H1 (cell line): ENCODE data around the gene TNNC1. TPM values are rescaled to one million over a fixed set of nuclear protein-coding genes. Genes with fewer than 3 reads are reported as not detected.

Source experiments
- CTCF ChIA-PET: fragments of 300-600 bp; sonication (Branson Sonifier 250); formaldehyde crosslinking; loops from one replicate; lab custom pipeline; 2021; ENCODE audit not compliant: partially characterized antibody; lab: Charles Lee
- POLR2A ChIA-PET: fragments of 300-600 bp; sonication (Branson Sonifier 250); formaldehyde crosslinking; loops from one replicate; lab custom pipeline; 2021; ENCODE audit warnings: inconsistent platforms; ENCODE audit not compliant: partially characterized antibody; lab: Charles Lee
- DNase-seq, 2 experiments: peaks; one replicate each; pipeline versions ENCODE4 v3.0.0 to v3.0.0-alpha.2; 2010 to 2022; ENCODE audit warnings: low spot score in 2 of 2, low read depth in 1 of 2, mixed read lengths in 1 of 2
- FAIRE-seq: peaks from 2 replicates; lab custom pipeline; 2011; peaks lifted over from hg19 to GRCh38; lab: Jason Lieb, UNC
- H2AFZ ChIP-seq: 2 replicates; pipeline ENCODE4 v1.8.1; 2012; ENCODE audit warnings: low read length, inconsistent platforms
- H2AK5ac ChIP-seq: 2 replicates; pipeline ENCODE4 v1.6.1; 2013; ENCODE audit warnings: low read depth, low read length
- H2BK120ac ChIP-seq: replicated peaks from 2 replicates; pipeline ENCODE3; 2013; ENCODE audit warnings: low read depth, low read length, inconsistent platforms
- H2BK12ac ChIP-seq: 2 replicates; pipeline ENCODE4 v1.6.1; 2013; ENCODE audit warnings: low read depth, low read length
- H2BK15ac ChIP-seq: 2 replicates; pipeline ENCODE4 v1.6.1; 2013; ENCODE audit warnings: low read length
- H2BK20ac ChIP-seq: 2 replicates; pipeline ENCODE4 v1.6.1; 2013; ENCODE audit warnings: low read length
- H2BK5ac ChIP-seq: 2 replicates; pipeline ENCODE4 v1.6.1; 2013; ENCODE audit warnings: low read depth, low read length
- H3K14ac ChIP-seq: 2 replicates; pipeline ENCODE4 v1.6.1; 2013; ENCODE audit warnings: inconsistent platforms; ENCODE audit not compliant: insufficient read length
- H3K18ac ChIP-seq: 2 replicates; pipeline ENCODE4 v1.6.1; 2013; ENCODE audit warnings: low read length; ENCODE audit errors: extremely low read depth
- H3K23ac ChIP-seq: 2 replicates; pipeline ENCODE4 v1.6.1; 2013; ENCODE audit warnings: inconsistent platforms; ENCODE audit not compliant: insufficient read length
- H3K23me2 ChIP-seq: 2 replicates; pipeline ENCODE4 v1.6.1; 2013; ENCODE audit warnings: low read depth, low read length
- H3K27ac ChIP-seq: 2 replicates; pipeline ENCODE4 v1.6.1; 2011; ENCODE audit warnings: low read depth, low read length, inconsistent platforms
- H3K27me3 ChIP-seq, 4 experiments: replicated peaks in 1 of 4; 1 replicate in 1 of 4; 2 replicates in 3 of 4; pipeline versions ENCODE4 v1.6.1 to v1.8.1; 2011 to 2013; ENCODE audit warnings: low read length in 3 of 4, mild to moderate bottlenecking in 3 of 4, inconsistent platforms in 2 of 4, mixed read lengths in 2 of 4, moderate library complexity in 1 of 4; ENCODE audit not compliant: control insufficient read depth in 3 of 4, insufficient read depth in 3 of 4; ENCODE audit errors: extremely low read depth in 1 of 4
- H3K36me3 ChIP-seq, 4 experiments: 2 replicates each; pipeline versions ENCODE4 v1.6.1 to v1.8.1; 2011 to 2013; ENCODE audit warnings: mild to moderate bottlenecking in 4 of 4, low read length in 3 of 4, moderate library complexity in 2 of 4, control low read depth in 1 of 4, inconsistent platforms in 1 of 4; ENCODE audit not compliant: insufficient read depth in 4 of 4, control insufficient read depth in 2 of 4
- H3K4ac ChIP-seq: replicated peaks from 2 replicates; pipeline ENCODE3; 2013; ENCODE audit warnings: low read length, low read depth, mixed read lengths, inconsistent platforms; ENCODE audit not compliant: insufficient read length
- H3K4me1 ChIP-seq, 4 experiments: replicated peaks in 1 of 4; 1 replicate in 1 of 4; 2 replicates in 3 of 4; pipeline versions ENCODE4 v1.6.1 to v1.8.1; 2011 to 2013; ENCODE audit warnings: low read length in 3 of 4, inconsistent platforms in 2 of 4, mixed read lengths in 1 of 4; ENCODE audit not compliant: insufficient read depth in 4 of 4, control insufficient read depth in 3 of 4
- H3K4me2 ChIP-seq, 2 experiments: 2 replicates each; pipeline versions ENCODE4 v1.6.1 to v1.8.1; 2011 to 2013; ENCODE audit warnings: low read depth in 2 of 2, low read length in 2 of 2, control low read depth in 1 of 2, inconsistent platforms in 1 of 2, mild to moderate bottlenecking in 1 of 2; ENCODE audit not compliant: insufficient read depth in 1 of 2
- H3K4me3 ChIP-seq, 4 experiments: fragments of 200-600, 300-600 bp in 1 of 4; sonication (generic), shearing (Covaris generic), sonication (Bioruptor Twin) in 1 of 4; 2 replicates each; pipeline versions ENCODE4 v1.5.1 to v1.8.1; 2011 to 2016; ENCODE audit warnings: low read length in 4 of 4, low read depth in 3 of 4, control low read depth in 2 of 4, inconsistent platforms in 2 of 4, mild to moderate bottlenecking in 2 of 4, mixed read lengths in 1 of 4, moderate library complexity in 1 of 4; ENCODE audit not compliant: insufficient read depth in 2 of 4; ENCODE audit errors: extremely low read depth in 1 of 4
- H3K56ac ChIP-seq: replicated peaks from 2 replicates; pipeline ENCODE3; 2013; ENCODE audit warnings: low read depth, mild to moderate bottlenecking, mixed read lengths, low read length, inconsistent platforms; ENCODE audit not compliant: insufficient read length
- H3K79me1 ChIP-seq: 2 replicates; pipeline ENCODE4 v1.6.1; 2013; ENCODE audit warnings: low read depth, low read length, control low read depth
- H3K79me2 ChIP-seq, 2 experiments: 2 replicates each; pipeline versions ENCODE4 v1.6.1 to v1.8.1; 2012 to 2013; ENCODE audit warnings: low read length in 2 of 2, mild to moderate bottlenecking in 2 of 2, inconsistent platforms in 1 of 2; ENCODE audit not compliant: insufficient read depth in 2 of 2, control insufficient read depth in 1 of 2
- H3K9ac ChIP-seq, 4 experiments: replicated peaks in 1 of 4; 1 replicate in 1 of 4; 2 replicates in 3 of 4; pipeline versions ENCODE4 v1.6.1 to v1.8.1; 2011 to 2013; ENCODE audit warnings: low read depth in 3 of 4, low read length in 3 of 4, control low read depth in 2 of 4, mild to moderate bottlenecking in 2 of 4, moderate library complexity in 2 of 4, inconsistent platforms in 1 of 4; ENCODE audit errors: extremely low read depth in 1 of 4
- H3K9me3 ChIP-seq, 2 experiments: 2 replicates each; pipeline versions ENCODE4 v1.6.1 to v1.8.1; 2012 to 2013; ENCODE audit warnings: mild to moderate bottlenecking in 2 of 2, moderate library complexity in 2 of 2, control low read depth in 1 of 2, inconsistent platforms in 1 of 2, low read depth in 1 of 2, low read length in 1 of 2, mixed read lengths in 1 of 2; ENCODE audit not compliant: insufficient read depth in 2 of 2
- H4K20me1 ChIP-seq, 2 experiments: replicated peaks in 1 of 2; 2 replicates each; pipeline versions ENCODE3 to v1.8.1; 2011 to 2013; ENCODE audit warnings: inconsistent platforms in 2 of 2, low read length in 2 of 2, mild to moderate bottlenecking in 1 of 2; ENCODE audit not compliant: insufficient read depth in 2 of 2, control insufficient read depth in 1 of 2
- H4K5ac ChIP-seq: 2 replicates; pipeline ENCODE4 v1.6.1; 2013; ENCODE audit warnings: low read length, low read depth, mixed read lengths, inconsistent platforms; ENCODE audit not compliant: insufficient read length
- H4K8ac ChIP-seq: 2 replicates; pipeline ENCODE4 v1.8.0; 2013; ENCODE audit warnings: mild to moderate bottlenecking, moderate library complexity, low read length, inconsistent platforms; ENCODE audit not compliant: insufficient read depth; ENCODE audit errors: extremely low read depth
- H4K91ac ChIP-seq: replicated peaks from 2 replicates; pipeline ENCODE3; 2013; ENCODE audit warnings: low read length, mixed read lengths, inconsistent platforms; ENCODE audit not compliant: insufficient read length
- CBX5 ChIP-seq: fragments of 300-800, 300-1000 bp; sonication (generic); IDR thresholded peaks from 2 replicates; pipeline ENCODE4 v1.7.1; 2016; ENCODE audit warnings: antibody characterized with exemption, low read length, low read depth
- EP300 ChIP-seq, 2 experiments: IDR thresholded peaks; 1 replicate in 1 of 2; 2 replicates in 1 of 2; pipeline ENCODE4 v1.6.1; 2011 to 2012; ENCODE audit warnings: low read depth in 2 of 2, low read length in 2 of 2, mild to moderate bottlenecking in 2 of 2, borderline replicate concordance in 1 of 2, inconsistent platforms in 1 of 2, moderate library complexity in 1 of 2
- HDAC6 ChIP-seq: IDR thresholded peaks from one replicate; pipeline ENCODE4 v1.7.1; 2012; ENCODE audit warnings: low read depth, mild to moderate bottlenecking, inconsistent platforms, low read length, moderate library complexity
- KDM4A ChIP-seq: IDR thresholded peaks from one replicate; pipeline ENCODE4 v1.7.1; 2012; ENCODE audit warnings: low read depth, mild to moderate bottlenecking, moderate library complexity, low read length, inconsistent platforms; ENCODE audit not compliant: severe bottlenecking
- RAD21 ChIP-seq, 2 experiments: IDR thresholded peaks in 1 of 2; conservative IDR thresholded peaks in 1 of 2; 2 replicates each; pipeline ENCODE4 v1.6.1; 2011; ENCODE audit warnings: low read depth in 2 of 2, low read length in 2 of 2, improper control_type of control experiment in 1 of 2, inconsistent platforms in 1 of 2, mild to moderate bottlenecking in 1 of 2, moderate library complexity in 1 of 2
- RNF2 ChIP-seq: fragments of 200-900, 300-1000 bp; sonication (generic); IDR thresholded peaks from 2 replicates; pipeline ENCODE4 v1.7.1; 2016; ENCODE audit warnings: borderline replicate concordance, low read depth, mild to moderate bottlenecking, antibody characterized with exemption, low read length; ENCODE audit not compliant: poor library complexity, severe bottlenecking; ENCODE audit errors: missing control alignments
- SP1 ChIP-seq: IDR thresholded peaks from 2 replicates; pipeline ENCODE4 v1.6.1; 2011; ENCODE audit warnings: low read depth, low read length
- SP2 ChIP-seq: IDR thresholded peaks from 2 replicates; pipeline ENCODE4 v1.6.1; 2012; ENCODE audit warnings: mild to moderate bottlenecking, low read length, inconsistent platforms
- TAF7 ChIP-seq: optimal IDR thresholded peaks from 2 replicates; pipeline ENCODE3; 2011; ENCODE audit warnings: low read depth, mild to moderate bottlenecking, inconsistent platforms, low read length, moderate library complexity, borderline replicate concordance
- ZNF274 ChIP-seq: IDR thresholded peaks from 2 replicates; pipeline ENCODE4 v1.7.0; 2012; ENCODE audit warnings: low read length, borderline replicate concordance; ENCODE audit errors: extremely low read depth
- WGBS, 2 experiments: shearing (Covaris generic) in 1 of 2; methylation state at CpG; one replicate each; pipeline versions ENCODE4 v1.1.6 to v1.1.7; 2013 to 2015; ENCODE audit warnings: low lambda C conversion rate in 2 of 2, mixed read lengths in 2 of 2, inconsistent platforms in 1 of 2, low coverage in 1 of 2, missing lambda C conversion rate in 1 of 2; ENCODE audit not compliant: insufficient replicate concordance in 2 of 2, insufficient coverage in 1 of 2, insufficient read length in 1 of 2; ENCODE audit errors: extremely low coverage in 1 of 2, missing lambda C conversion rate in 1 of 2; 5-methylcytosine and 5-hydroxymethylcytosine counted together
- polyA plus RNA-seq, 7 experiments: library from polyadenylated mRNA; depleted of rRNA in 3 of 7; stranded (reverse) in 5 of 7; unstranded in 2 of 7; fragments of >200 nt in 5 of 7; fragments of 200-250 nt in 2 of 7; gene quantifications; 1 replicate in 5 of 7; 2 replicates in 1 of 7; 4 replicates in 1 of 7; pipeline versions ENCODE4 v1.2.1 to v1.2.3, GENCODE V29; 2011 to 2013; ENCODE audit warnings: missing spikeins in 2 of 7, mixed read lengths in 2 of 7
- total RNA-seq: library from RNA; stranded (reverse); fragmentation: NEBNext Ultra II Directional; extraction: Animal tissue kit (Norgen Biotek cat#: 25700); gene quantifications from 2 replicates; pipeline ENCODE4 v1.2.1, GENCODE V29; 2021
- TF ChIP-seq, protein P1 (sequence below): IDR thresholded peaks from 2 replicates; pipeline ENCODE4 v1.6.1; 2011; ENCODE audit warnings: low read length, improper control_type of control experiment

TNNC1 gene
- total and polyA plus RNA-seq, 2 of the 8 experiments (the other 6 are each of a cell fraction or from before 2014, with no cell fraction given), result 5.8 to 16.4 TPM

DNA sequence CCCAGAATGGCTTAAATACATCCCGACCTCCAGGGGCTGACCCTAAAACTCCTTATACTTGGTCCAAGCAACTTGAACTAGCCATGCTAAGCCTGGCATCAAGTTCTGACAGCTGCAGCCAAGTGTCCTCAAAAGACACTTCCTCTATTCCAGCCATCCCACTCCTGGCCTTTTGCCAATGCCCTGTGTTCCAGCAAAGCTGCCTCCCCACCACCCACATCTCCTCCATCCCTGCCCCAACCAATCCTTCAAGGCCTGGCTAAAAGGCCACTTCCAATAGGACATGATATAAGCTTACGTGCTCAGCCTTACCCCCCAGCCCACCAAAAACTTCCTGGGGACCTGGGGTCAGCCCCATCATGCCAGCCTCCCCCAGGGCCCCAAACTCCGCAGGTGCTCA is 49.9 kb downstream of the TNNC1 start:
- Histone ChIP-seq H2AK5ac (no peak overlapping the region), H3K56ac (no peak overlapping the region), H3K4me3 (no peak overlapping the region), H4K5ac (no peak overlapping the region), H4K91ac (no peak overlapping the region), H3K27me3 (no peaks in the 10 kb centered on the region), H3K79me2 (peaks cover 0 to 8% of the 10 kb centered on the region in 2 experiments; a peak in 2 of 4 replicates)
- FAIRE-seq, result no peak
- DNase-seq, result no peak
- CTCF ChIA-PET, result interaction anchor here (1.7 to 11.1 kb wide), 2 partner anchors 16 to 43 kb away, joined by 12 to 150 read pairs; no protein-coding TSS in a partner anchor
- TF ChIP-seq RNF2, result no peak
- no peak for TF ChIP-seq ZNF274
- TF ChIP-seq SP2, result no peak
- TF ChIP-seq, protein P1, sequence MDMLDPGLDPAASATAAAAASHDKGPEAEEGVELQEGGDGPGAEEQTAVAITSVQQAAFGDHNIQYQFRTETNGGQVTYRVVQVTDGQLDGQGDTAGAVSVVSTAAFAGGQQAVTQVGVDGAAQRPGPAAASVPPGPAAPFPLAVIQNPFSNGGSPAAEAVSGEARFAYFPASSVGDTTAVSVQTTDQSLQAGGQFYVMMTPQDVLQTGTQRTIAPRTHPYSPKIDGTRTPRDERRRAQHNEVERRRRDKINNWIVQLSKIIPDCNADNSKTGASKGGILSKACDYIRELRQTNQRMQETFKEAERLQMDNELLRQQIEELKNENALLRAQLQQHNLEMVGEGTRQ, result no peak
- TF ChIP-seq HDAC6, result no peak
- TF ChIP-seq KDM4A, result no peak
- TF ChIP-seq TAF7, result no peak
- no peak for TF ChIP-seq SP1
- no peak for TF ChIP-seq EP300 (IDR thresholded peaks at IDR 0.05; ENCODE audit: borderline replicate concordance in 1 of 2, low read depth in 2 of 2, low read length in 2 of 2)
- no peak for TF ChIP-seq RAD21 (IDR thresholded peaks at IDR 0.05 in 1 of 2, conservative IDR thresholded peaks at IDR 0.05 in 1 of 2; ENCODE audit: low read depth in 2 of 2, low read length in 2 of 2)
- no peak for TF ChIP-seq CBX5
- TF ChIP-seq, all 59 proteins: peak for 0
- Histone ChIP-seq H2BK15ac (no peak overlapping the region), H3K27ac (no peak overlapping the region), H4K8ac (no peak overlapping the region), H4K20me1 (peaks cover 3 to 14% of the 10 kb centered on the region in 2 experiments), H3K9me3 (no peaks in the 10 kb centered on the region), H2BK120ac (no peak overlapping the region), H3K4me1 (peaks cover 0 to 3% (median 0%) of the 10 kb centered on the region in 4 experiments; a peak in 1 of 7 replicates), H3K9ac (no peak overlapping the region), H3K23me2 (no peaks in the 10 kb centered on the region), H2BK20ac (no peak overlapping the region), H2BK5ac (no peak overlapping the region), H2AFZ (no peak overlapping the region), H3K23ac (no peak overlapping the region), H3K4me2 (no peak overlapping the region), H3K18ac (no peak overlapping the region), H3K79me1 (peaks cover 3% of the 10 kb centered on the region; the same call in 1 of the 2 replicates), H3K14ac (no peak overlapping the region), H2BK12ac (no peak overlapping the region), H3K36me3 (peaks cover 33 to 63% (median 54%) of the 10 kb centered on the region in 4 experiments), H3K4ac (no peak overlapping the region)
- 93% methylated on average over 3 of the region's 3 CpGs; no CpG with 5 or more reads in 1 of the 2 experiments for WGBS, 2 experiments
- POLR2A ChIA-PET, result interaction anchor here (5.0 kb wide), 1 partner anchor 10 kb away, joined by 23 read pairs; no protein-coding TSS in a partner anchor
